Gastrocnemius medialis (tissue), 4 donors: ENCODE data around the gene CELF1. TPM values are rescaled to one million over a fixed set of nuclear protein-coding genes. Genes with fewer than 3 reads are reported as not detected.

Experiments used
- ATAC-seq, 2 donors: fragments of 150-250 bp; one replicate each; pipeline ENCODE4 v1.9.1; 2016
- DNase-seq, 2 donors: peaks; one replicate each; pipeline ENCODE4 v3.0.0-alpha.2; 2019
- H3K27ac ChIP-seq, 4 donors: fragments of 200-600 bp; sonication (generic); 1 replicate in 1 of 4; 2 replicates in 3 of 4; pipeline ENCODE4 v1.5.1; 2016 to 2018; ENCODE audit warnings: mild to moderate bottlenecking in 2 of 4, moderate library complexity in 1 of 4
- H3K27me3 ChIP-seq, 3 donors: fragments of 200-600 bp; sonication (generic) in 2 of 3; 1 replicate in 1 of 3; 2 replicates in 2 of 3; pipeline versions ENCODE4 v1.5.1 to v1.6.0; 2016 to 2019; ENCODE audit warnings: mild to moderate bottlenecking in 1 of 3, moderate library complexity in 1 of 3
- H3K36me3 ChIP-seq, 2 donors: fragments of 200-600 bp; sonication (generic) in 1 of 2; one replicate each; pipeline ENCODE4 v1.5.1; 2017 to 2018
- H3K4me1 ChIP-seq, 2 donors: fragments of 200-600 bp; sonication (generic) in 1 of 2; one replicate each; pipeline ENCODE4 v1.5.1; 2016 to 2017; ENCODE audit warnings: mild to moderate bottlenecking in 2 of 2
- H3K4me3 ChIP-seq, 4 donors: fragments of 200-600 bp; sonication (generic) in 3 of 4; 1 replicate in 1 of 4; 2 replicates in 3 of 4; pipeline ENCODE4 v1.5.1; 2016 to 2019; ENCODE audit warnings: mild to moderate bottlenecking in 2 of 4
- H3K9me3 ChIP-seq, 3 donors: fragments of 200-600 bp; sonication (generic) in 2 of 3; 1 replicate in 1 of 3; 2 replicates in 2 of 3; pipeline ENCODE4 v1.5.1; 2016 to 2019
- POLR2A ChIP-seq, 2 donors: fragments of 450-650 bp; IDR thresholded peaks; one replicate each; pipeline ENCODE4 v1.6.1; 2017; ENCODE audit warnings: antibody characterized with exemption in 2 of 2, mild to moderate bottlenecking in 2 of 2, moderate library complexity in 2 of 2
- in situ Hi-C, 4 donors: fragments of 200-750 bp; cut with MboI; loops; one replicate each; pipeline versions ENCODE4 v1.15.0 to v1.8.0; 2017; ENCODE audit warnings: low sequenced_read_pairs in 4 of 4
- intact Hi-C: fragments of 100-400 bp; cut with DNase I; formaldehyde crosslinking; loops from one replicate; pipeline ENCODE4 v1.15.1; 2023; ENCODE audit warnings: low total_unique reads
- total RNA-seq, 4 donors: library from RNA; depleted of rRNA; stranded (reverse); fragments of >200 nt; gene quantifications; one replicate each; pipeline versions ENCODE4 v1.1.0 to v1.2.3, GENCODE V29; 2016
- TF ChIP-seq, protein P1 (sequence below), 5 experiments: fragments of 450-650 bp in 3 of 5; fragments of 200-600 bp in 2 of 5; sonication (generic) in 2 of 5; IDR thresholded peaks in 4 of 5; conservative IDR thresholded peaks in 1 of 5; 1 replicate in 4 of 5; 2 replicates in 1 of 5; pipeline ENCODE4 v1.5.1; 2016 to 2019; ENCODE audit warnings: antibody characterized with exemption in 5 of 5, mild to moderate bottlenecking in 3 of 5, moderate library complexity in 3 of 5

CELF1 gene
- total RNA-seq, 4 donors from 2014 or later: 106 to 185 (median 136) TPM

DNA sequence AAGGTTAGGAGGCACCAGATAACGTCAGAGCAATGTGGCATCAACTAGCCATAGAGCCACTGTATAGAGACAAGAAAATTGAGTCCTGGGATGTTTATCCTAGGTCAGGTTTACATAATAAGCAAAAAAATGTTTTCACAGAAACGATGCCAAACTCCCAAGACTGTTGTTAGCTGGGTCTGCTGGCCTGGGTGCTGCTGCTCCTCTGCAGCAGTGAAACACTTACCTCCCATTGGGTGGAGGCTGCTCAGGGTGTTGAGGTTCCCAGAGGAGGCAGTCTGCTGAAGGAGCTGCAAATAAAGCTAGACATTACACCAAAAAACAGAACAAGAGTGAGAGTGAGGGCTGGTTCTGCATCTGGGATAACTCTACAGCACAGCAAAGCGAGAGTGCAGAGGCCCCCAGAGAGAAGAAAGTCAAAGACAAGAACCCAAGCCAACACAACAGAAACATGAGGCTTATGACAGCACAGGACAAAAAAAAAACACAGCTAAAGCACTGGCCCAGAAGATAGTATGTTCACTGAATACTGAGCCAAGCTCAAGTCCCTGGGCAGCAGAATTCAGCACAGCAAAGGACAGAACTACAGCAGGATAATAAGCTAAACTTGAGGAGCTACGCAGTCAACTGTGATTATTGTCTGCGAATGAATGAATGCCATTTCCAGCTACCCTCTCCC lies 74.1 kb downstream of the CELF1 start:
- intact Hi-C loops: no loop called here
- no peaks in the 10 kb centered on the region for H3K27me3 ChIP-seq
- TF ChIP-seq POLR2A (IDR thresholded peaks at IDR 0.05): no peak
- TF ChIP-seq, protein P1, sequence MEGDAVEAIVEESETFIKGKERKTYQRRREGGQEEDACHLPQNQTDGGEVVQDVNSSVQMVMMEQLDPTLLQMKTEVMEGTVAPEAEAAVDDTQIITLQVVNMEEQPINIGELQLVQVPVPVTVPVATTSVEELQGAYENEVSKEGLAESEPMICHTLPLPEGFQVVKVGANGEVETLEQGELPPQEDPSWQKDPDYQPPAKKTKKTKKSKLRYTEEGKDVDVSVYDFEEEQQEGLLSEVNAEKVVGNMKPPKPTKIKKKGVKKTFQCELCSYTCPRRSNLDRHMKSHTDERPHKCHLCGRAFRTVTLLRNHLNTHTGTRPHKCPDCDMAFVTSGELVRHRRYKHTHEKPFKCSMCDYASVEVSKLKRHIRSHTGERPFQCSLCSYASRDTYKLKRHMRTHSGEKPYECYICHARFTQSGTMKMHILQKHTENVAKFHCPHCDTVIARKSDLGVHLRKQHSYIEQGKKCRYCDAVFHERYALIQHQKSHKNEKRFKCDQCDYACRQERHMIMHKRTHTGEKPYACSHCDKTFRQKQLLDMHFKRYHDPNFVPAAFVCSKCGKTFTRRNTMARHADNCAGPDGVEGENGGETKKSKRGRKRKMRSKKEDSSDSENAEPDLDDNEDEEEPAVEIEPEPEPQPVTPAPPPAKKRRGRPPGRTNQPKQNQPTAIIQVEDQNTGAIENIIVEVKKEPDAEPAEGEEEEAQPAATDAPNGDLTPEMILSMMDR (IDR thresholded peaks at IDR 0.05 in 4 of 5, conservative IDR thresholded peaks at IDR 0.05 in 1 of 5): no peak
- no peak overlapping the region for H3K4me3 ChIP-seq
- ATAC-seq (peak in 1 of 2 donors; percentile 37), DNase-seq (no peak)
- in situ Hi-C loops: no loop called here
- peak overlapping the region in 3 of 4 donors; percentile 3 to 31 (median 10) for H3K27ac ChIP-seq
- H3K36me3 ChIP-seq: peaks cover 0 to 90% of the 10 kb centered on the region in 2 donors
- peaks cover 12 to 16% of the 10 kb centered on the region in 2 donors for H3K4me1 ChIP-seq
- H3K9me3 ChIP-seq: no peaks in the 10 kb centered on the region

DNA sequence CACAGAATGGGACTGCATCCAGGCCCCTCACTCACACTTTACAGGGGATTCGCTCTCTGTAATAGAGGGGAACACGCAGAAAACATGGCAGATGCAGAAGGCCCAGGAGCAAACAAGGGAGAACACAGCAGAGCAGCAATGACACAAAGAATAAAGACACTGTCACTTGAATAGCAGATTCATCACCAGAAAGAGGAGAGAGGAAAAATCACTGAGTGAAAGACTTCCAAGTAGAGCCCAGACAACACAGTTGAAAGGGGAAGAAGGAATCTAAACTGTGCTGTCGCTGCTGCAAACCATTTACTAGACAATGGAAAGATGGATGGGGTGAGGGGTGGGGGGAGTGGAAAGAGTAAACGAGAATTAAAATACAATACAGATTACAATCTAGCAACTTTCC lies 75.2 kb downstream of the CELF1 start:
- DNase-seq (no peak), ATAC-seq (no peak)
- intact Hi-C loops: no loop called here
- Histone ChIP-seq H3K27me3 (no peaks in the 10 kb centered on the region), H3K4me3 (no peak overlapping the region), H3K36me3 (peaks cover 4 to 90% of the 10 kb centered on the region in 2 donors), H3K4me1 (peaks cover 12 to 16% of the 10 kb centered on the region in 2 donors), H3K27ac (no peak overlapping the region), H3K9me3 (no peaks in the 10 kb centered on the region)
- in situ Hi-C loops: no loop called here
- no peak for TF ChIP-seq POLR2A (IDR thresholded peaks at IDR 0.05)

DNA sequence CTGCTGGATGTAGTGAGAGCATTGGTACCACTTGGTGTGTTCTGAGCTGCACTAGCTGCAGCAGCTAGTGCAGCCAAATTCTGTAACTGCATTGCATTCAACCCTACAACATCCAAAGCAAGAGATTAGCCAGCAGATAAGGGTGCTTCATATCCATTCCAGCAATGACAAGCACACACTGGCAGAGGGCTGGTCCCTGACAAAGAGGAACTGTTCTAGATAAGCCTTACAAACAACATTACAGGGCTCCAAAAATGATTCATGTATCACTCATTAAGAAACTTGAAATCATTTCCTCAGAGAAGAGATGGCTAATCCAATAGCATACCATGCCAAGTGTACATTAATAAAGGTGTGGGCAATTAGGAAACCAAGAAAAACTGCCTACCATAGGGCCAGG lies 75.6 kb downstream of the CELF1 start:
- Histone ChIP-seq H3K36me3 (peaks cover 4 to 90% of the 10 kb centered on the region in 2 donors), H3K4me1 (peaks cover 12 to 16% of the 10 kb centered on the region in 2 donors), H3K4me3 (no peak overlapping the region), H3K9me3 (no peaks in the 10 kb centered on the region), H3K27me3 (no peaks in the 10 kb centered on the region), H3K27ac (no peak overlapping the region)
- no peak for ATAC-seq
- TF ChIP-seq POLR2A (IDR thresholded peaks at IDR 0.05): no peak
- TF ChIP-seq, protein P1 (IDR thresholded peaks at IDR 0.05 in 4 of 5, conservative IDR thresholded peaks at IDR 0.05 in 1 of 5): no peak
- intact Hi-C loops (no loop called here), in situ Hi-C loops (no loop called here)
- DNase-seq: no peak

DNA sequence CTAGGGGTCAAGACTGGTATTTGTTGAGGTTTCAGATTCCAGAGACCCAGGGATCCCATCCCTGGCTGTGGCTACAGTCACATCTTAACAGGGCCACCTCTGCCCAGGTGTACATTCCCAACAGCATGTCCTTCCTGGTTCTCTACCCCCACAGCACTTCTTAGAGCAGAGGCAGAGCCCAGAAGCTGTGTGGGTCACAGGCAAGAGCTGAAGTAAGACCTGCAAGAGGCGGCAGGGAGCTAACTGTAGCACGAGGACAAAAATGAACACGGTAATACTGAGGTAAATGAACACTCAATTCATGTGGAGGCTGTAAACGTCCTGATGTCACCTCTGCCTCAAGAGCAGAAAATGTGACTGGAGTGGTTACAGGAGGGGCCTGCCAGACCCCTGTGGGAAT lies 82.3 kb downstream of the CELF1 start:
- intact Hi-C loops: no loop called here
- Histone ChIP-seq H3K27ac (no peak overlapping the region), H3K36me3 (peaks cover 4 to 74% of the 10 kb centered on the region in 2 donors), H3K27me3 (no peaks in the 10 kb centered on the region), H3K9me3 (no peaks in the 10 kb centered on the region), H3K4me3 (no peak overlapping the region), H3K4me1 (peaks cover 17 to 27% of the 10 kb centered on the region in 2 donors)
- DNase-seq (no peak), ATAC-seq (no peak)
- in situ Hi-C loops: no loop called here
- no peak for TF ChIP-seq POLR2A (IDR thresholded peaks at IDR 0.05)

DNA sequence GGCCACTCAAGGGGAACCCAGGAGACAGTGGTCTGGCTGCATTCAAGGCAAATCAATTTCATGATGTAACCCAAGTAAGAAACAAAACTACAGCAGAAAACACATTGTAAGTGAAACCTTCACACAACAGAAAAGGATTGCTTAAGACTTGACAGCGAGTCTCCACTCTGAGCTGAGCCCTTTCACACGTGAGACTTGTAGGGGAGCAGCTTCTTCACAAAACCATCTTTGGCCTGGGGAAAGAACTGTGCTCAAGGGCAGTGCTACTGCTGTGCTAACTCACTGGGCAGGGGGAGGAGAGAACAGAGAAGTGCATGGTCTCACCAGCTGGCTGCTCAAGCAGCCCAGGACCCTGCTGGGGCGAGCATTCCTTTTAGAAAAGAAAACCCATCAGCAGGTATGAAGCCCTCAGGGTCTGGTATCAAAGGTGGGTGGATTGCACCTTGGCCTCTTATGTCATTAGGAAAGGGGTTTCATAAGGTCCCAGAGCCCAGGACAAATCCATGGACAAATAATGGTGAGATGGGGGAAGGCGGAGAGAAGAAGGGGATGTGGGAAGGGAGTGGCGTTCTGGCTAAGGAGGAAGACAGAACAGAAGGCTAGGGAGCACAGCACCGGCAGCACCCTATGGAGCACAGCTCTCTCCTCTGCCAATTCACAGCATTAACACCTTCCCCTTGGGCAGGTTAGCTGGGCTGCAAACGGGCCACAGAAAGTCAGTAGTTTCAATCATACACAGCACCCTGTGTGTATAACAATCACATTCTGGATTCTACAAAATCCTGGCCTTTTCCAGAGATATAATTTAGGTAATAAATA lies 83.4 kb downstream of the CELF1 start:
- in situ Hi-C loops (no loop called here), intact Hi-C loops (no loop called here)
- ATAC-seq (peak in 1 of 2 donors; percentile 43), DNase-seq (no peak)
- Histone ChIP-seq H3K27ac (peak overlapping the region in 3 of 4 donors; percentile 37 to 58 (median 45)), H3K36me3 (peaks cover 4 to 63% of the 10 kb centered on the region in 2 donors), H3K4me1 (peaks cover 23 to 38% of the 10 kb centered on the region in 2 donors), H3K4me3 (no peak overlapping the region), H3K9me3 (no peaks in the 10 kb centered on the region), H3K27me3 (no peaks in the 10 kb centered on the region)
- TF ChIP-seq, protein P1 (IDR thresholded peaks at IDR 0.05 in 4 of 5, conservative IDR thresholded peaks at IDR 0.05 in 1 of 5): no peak
- TF ChIP-seq POLR2A (IDR thresholded peaks at IDR 0.05): no peak
